COLO668 (cell line): ENCODE data around the gene TMEM185B.
"Not testable (repeated sequence)": the region's sequence is repeated elsewhere in the genome, so short reads cannot be mapped to it uniquely, and the experiment has no call there.

Experiments used
- DNase-seq: peaks from one replicate; lab custom pipeline; 2025; ENCODE audit not compliant: unreplicated experiment; lab: John Stamatoyannopoulos, UW

TMEM185B gene

GRCh38 chr2:120223034-120223912 is at the start of gene TMEM185B:
Gene TMEM185B, minus strand, starts transcription at chr2:120223400. Its CDS starts 424 bp downstream, at chr2:120222976.
- DNase-seq, result peak; percentile 94

GRCh38 chr2:120271711-120272379 is 48.6 kb upstream of the TMEM185B start:
- DNase-seq, result no peak

- DNase-seq, result no peak
These were observed 46.6 kb upstream of the TMEM185B start for GRCh38 chr2:120269816-120270215.

- no peak for DNase-seq
These were observed 46.0 kb upstream of the TMEM185B start for GRCh38 chr2:120269076-120269744.

GRCh38 chr2:120267348-120267747 is 44.1 kb upstream of the TMEM185B start:
- DNase-seq, result no peak

- no peak for DNase-seq
These were observed 41.8 kb upstream of the TMEM185B start for GRCh38 chr2:120265006-120265405.

GRCh38 chr2:120262761-120263428 is 39.7 kb upstream of the TMEM185B start:
- DNase-seq, result no peak

GRCh38 chr2:120262150-120262549 is 39.0 kb upstream of the TMEM185B start:
- no peak for DNase-seq

GRCh38 chr2:120261387-120262006 is 38.3 kb upstream of the TMEM185B start:
- no peak for DNase-seq

GRCh38 chr2:120260736-120261135 is 37.5 kb upstream of the TMEM185B start:
- DNase-seq, result no peak

- DNase-seq, result not testable (repeated sequence)
These were observed 36.7 kb upstream of the TMEM185B start for GRCh38 chr2:120259939-120260338.

GRCh38 chr2:120258196-120258595 is 35.0 kb upstream of the TMEM185B start:
- no peak for DNase-seq

GRCh38 chr2:120257522-120257921 is 34.3 kb upstream of the TMEM185B start:
- no peak for DNase-seq

GRCh38 chr2:120256651-120257000 is 33.4 kb upstream of the TMEM185B start:
- no peak for DNase-seq

GRCh38 chr2:120255986-120256650 is 32.9 kb upstream of the TMEM185B start:
- no peak for DNase-seq

- no peak for DNase-seq
These were observed 31.9 kb upstream of the TMEM185B start for GRCh38 chr2:120255071-120255470.

GRCh38 chr2:120254178-120254577 is 31.0 kb upstream of the TMEM185B start:
- no peak for DNase-seq

GRCh38 chr2:120253021-120253882 is 30.1 kb upstream of the TMEM185B start:
- DNase-seq, result peak; percentile 69
